HG03159 (cell line): ENCODE data around the gene RASSF5.
"Not testable (repeated sequence)": the region's sequence is repeated elsewhere in the genome, so short reads cannot be mapped to it uniquely, and the experiment has no call there.

Experiments
- ATAC-seq: cut with Tn5 transposase; IDR thresholded peaks from one replicate; pipeline ENCODE4 v1.9.1; 2021; ENCODE audit warnings: mild to moderate bottlenecking, moderate library complexity; ENCODE audit not compliant: unreplicated experiment

Gene RASSF5

GRCh38 chr1:206626396-206626795 is 119.1 kb downstream of the RASSF5 start:
- not testable (repeated sequence) for ATAC-seq

DNA sequence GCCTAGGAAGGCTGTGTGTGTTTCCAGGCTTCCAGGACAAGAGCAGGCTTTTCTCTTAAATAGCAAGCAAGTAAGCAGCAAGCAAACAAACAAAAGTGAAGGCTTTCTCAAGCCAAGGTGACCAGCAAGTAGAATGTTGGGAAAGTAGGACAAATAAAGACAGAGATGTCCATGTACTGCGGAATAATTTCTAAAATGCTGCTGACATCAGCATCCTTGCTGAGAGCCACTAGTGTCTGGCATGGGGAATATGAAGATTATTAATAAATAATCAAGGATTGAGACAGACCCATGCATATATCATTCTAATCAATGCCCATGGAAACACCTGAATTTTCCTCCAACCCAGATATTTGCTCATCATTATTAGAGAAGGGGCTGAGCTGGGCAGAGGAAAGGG is 121.6 kb downstream of the RASSF5 start:
- no peak for ATAC-seq

- no peak for ATAC-seq
These were observed 123.8 kb downstream of the RASSF5 start for GRCh38 chr1:206631085-206631509.

- no peak for ATAC-seq
These were observed 126.4 kb downstream of the RASSF5 start for GRCh38 chr1:206633708-206634121.

DNA sequence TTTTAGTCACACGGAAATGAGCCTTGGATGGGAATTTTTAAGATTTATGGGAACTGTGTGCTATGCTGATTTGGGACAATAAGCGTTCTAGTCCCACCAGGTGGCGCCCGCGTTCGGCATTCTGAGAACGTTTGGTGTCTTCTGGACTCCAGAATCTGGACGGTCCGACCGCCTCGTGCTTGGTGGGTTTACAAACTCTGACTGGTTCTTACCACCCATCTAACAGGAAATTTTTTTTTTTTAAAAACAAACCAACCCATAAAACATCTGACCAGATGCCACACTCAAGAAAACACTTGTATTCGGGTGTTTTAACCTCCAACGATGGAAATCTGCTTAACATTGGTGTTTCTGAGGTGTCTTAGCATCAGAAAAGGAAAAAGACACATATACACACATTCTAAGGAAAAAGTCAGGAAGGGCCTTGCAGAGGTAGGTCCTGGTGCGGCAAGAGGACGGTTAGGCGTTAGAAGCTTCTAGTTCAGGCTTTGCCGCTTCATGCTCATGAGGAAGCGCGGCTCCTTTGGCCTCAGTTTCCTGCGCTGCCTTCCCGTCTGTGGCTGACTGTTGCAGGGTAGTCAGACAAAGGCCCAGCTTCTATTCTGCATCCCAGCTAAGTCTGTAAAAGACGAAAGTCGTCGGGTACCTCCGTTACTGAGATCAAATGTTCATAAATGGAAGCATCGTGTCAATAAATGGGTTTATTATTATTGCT is 127.2 kb downstream of the RASSF5 start:
- ATAC-seq: no peak

DNA sequence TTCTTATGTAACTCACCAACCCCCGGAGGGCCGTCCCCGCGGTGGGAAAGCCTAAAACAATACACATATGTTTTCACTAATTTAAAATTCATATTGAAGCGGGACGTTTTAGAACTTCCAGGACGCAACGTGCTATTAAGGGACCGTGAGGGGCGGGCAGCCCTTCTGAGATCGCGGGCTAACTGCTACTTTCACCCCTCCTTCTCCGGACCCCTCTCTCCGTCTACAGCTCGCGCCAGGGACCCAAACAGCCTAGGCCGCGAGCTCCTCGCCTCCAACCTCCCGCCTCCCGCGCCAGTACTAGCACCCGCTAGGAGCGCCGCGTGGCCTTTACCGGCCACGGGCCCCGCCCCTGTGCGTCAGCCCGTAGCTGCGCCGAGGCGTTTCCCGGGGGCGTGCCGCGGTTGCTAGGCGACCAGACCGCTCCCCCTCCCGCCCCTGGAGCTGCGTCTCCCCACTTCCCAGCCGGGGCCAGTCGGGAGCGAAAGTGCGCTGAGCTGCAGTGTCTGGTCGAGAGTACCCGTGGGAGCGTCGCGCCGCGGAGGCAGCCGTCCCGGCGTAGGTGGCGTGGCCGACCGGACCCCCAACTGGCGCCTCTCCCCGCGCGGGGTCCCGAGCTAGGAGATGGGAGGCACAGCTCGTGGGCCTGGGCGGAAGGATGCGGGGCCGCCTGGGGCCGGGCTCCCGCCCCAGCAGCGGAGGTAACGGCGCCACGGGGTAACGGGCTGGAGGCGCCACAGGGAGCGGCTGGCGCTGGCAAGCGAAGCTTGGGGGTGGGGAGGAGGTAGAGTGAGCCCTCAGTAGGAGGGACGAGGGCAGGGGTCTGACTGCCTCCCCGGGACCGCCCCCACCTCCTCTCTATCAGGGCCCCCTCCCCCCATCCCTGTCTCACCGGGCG is 128.0 kb downstream of the RASSF5 start, which contains the start of gene DYRK3:
Gene DYRK3 (plus strand): TSS at position 457 of the 898 bp plus-strand sequence. CDS start 168 bp downstream, at position 625.
- peak; percentile 87 for ATAC-seq

DNA sequence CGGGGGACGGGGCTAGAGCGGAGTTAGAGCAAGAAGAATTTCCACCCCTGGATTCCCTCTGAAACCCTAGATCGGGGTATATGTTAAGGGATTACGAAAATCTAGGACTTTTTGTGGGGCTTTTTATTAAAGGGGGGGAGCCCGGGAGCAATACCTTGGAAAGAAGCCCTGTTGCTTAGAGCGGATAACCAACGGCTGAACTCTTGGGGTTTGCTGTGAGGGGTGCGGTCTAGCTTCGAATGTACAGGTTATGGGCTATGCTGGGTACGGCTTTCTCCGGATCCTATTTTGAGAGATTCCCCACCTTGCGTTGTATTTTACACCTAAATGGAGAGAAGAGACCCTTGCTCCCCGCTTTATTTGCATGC is 128.6 kb downstream of the RASSF5 start:
- ATAC-seq: no peak

- no peak for ATAC-seq
These were observed 129.3 kb downstream of the RASSF5 start for GRCh38 chr1:206636671-206637070.

DNA sequence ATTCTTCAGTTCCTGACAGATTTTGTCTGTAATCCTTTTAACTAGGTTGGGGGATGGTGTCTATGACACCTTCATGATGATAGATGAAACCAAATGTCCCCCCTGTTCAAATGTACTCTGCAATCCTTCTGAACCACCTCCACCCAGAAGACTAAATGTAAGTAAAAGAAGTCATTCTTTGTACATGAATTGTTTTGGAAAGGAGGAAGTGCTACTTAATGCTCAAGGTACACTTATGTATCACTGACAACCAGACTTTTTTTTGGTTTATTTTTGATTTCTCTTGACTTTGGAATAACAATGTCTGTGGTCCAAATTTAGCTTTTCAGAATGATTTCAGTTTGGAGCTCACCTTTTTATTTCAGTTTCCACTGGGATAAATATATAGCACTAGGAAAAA is 130.3 kb downstream of the RASSF5 start:
- ATAC-seq: no peak
